Caco-2 (cell line): ENCODE measurements around the gene ALDH3B2. TPM values are rescaled to one million over a fixed set of nuclear protein-coding genes. Genes with fewer than 3 reads are reported as not detected.

Experiments used
- BruUV-seq: library from RNA; stranded (reverse); fragments of 400-500 nt; replicated peaks from 2 replicates; lab custom pipeline; 2021; lab: Mats Ljungman, UMichigan
- CTCF ChIA-PET: fragments of 300-600 bp; sonication (Branson Sonifier 250); formaldehyde crosslinking; loops from one replicate; lab custom pipeline; 2022; ENCODE audit warnings: antibody characterized with exemption; lab: Charles Lee
- POLR2A ChIA-PET: fragments of 300-600 bp; sonication (Branson Sonifier 250); formaldehyde crosslinking; loops from one replicate; lab custom pipeline; 2022; ENCODE audit warnings: antibody characterized with exemption; lab: Charles Lee
- DNase-seq, 2 experiments: peaks; one replicate each; pipeline versions ENCODE4 v3.0.0 to v3.0.0-alpha.2; 2020 to 2022
- H3K27me3 ChIP-seq: replicated peaks from 2 replicates; pipeline ENCODE4 v1.6.0; 2011; ENCODE audit warnings: low read length; ENCODE audit not compliant: control insufficient read depth, insufficient read depth
- H3K36me3 ChIP-seq: 2 replicates; pipeline ENCODE4 v1.5.1; 2011; ENCODE audit warnings: low read length; ENCODE audit not compliant: control insufficient read depth, insufficient read depth
- H3K4me1 ChIP-seq: fragments of 250-450 bp; sonication (Bioruptor Pico); 2 replicates; pipeline ENCODE4 v1.5.1; 2020; ENCODE audit warnings: mild to moderate bottlenecking
- H3K4me3 ChIP-seq: 2 replicates; pipeline ENCODE4 v1.5.1; 2011; ENCODE audit warnings: low read depth, mild to moderate bottlenecking, control low read depth, low read length
- H3K9me3 ChIP-seq: fragments of 250-450 bp; sonication (Bioruptor Pico); 2 replicates; pipeline ENCODE4 v1.5.1; 2020; ENCODE audit warnings: mild to moderate bottlenecking, moderate library complexity
- H3K27ac Mint-ChIP-seq: one replicate; pipeline ENCODE4 v1.8.0; 2022; ENCODE audit warnings: mixed read lengths; ENCODE audit not compliant: unreplicated experiment
- H3K27me3 Mint-ChIP-seq: one replicate; pipeline ENCODE4 v1.8.0; 2022; ENCODE audit warnings: mixed read lengths; ENCODE audit not compliant: insufficient read depth, unreplicated experiment
- H3K36me3 Mint-ChIP-seq: one replicate; pipeline ENCODE4 v1.8.0; 2022; ENCODE audit warnings: mild to moderate bottlenecking, mixed read lengths; ENCODE audit not compliant: insufficient read depth, unreplicated experiment
- H3K4me1 Mint-ChIP-seq: one replicate; pipeline ENCODE4 v1.8.0; 2022; ENCODE audit warnings: low read depth, mixed read lengths; ENCODE audit not compliant: unreplicated experiment
- H3K4me3 Mint-ChIP-seq: one replicate; pipeline ENCODE4 v1.8.0; 2022; ENCODE audit warnings: mild to moderate bottlenecking, moderate library complexity, mixed read lengths; ENCODE audit not compliant: unreplicated experiment
- H3K9me3 Mint-ChIP-seq: one replicate; pipeline ENCODE4 v1.8.0; 2022; ENCODE audit warnings: mixed read lengths; ENCODE audit not compliant: unreplicated experiment
- intact Hi-C: fragments of 100-400 bp; cut with micrococcal nuclease; formaldehyde crosslinking; loops from one replicate; pipeline ENCODE4 v1.10.0; 2022; ENCODE audit not compliant: unreplicated experiment
- total RNA-seq: library from RNA; stranded (reverse); gene quantifications from 2 replicates; pipeline ENCODE4 v1.2.3, GENCODE V29; 2022
- TF ChIP-seq, protein P1 (sequence below), 2 experiments: fragments of 200-600 bp in 1 of 2; IDR thresholded peaks; 1 replicate in 1 of 2; 2 replicates in 1 of 2; pipeline versions ENCODE4 v1.5.1 to v1.8.0; 2011 to 2022; ENCODE audit warnings: antibody characterized with exemption in 1 of 2, control low read depth in 1 of 2, inconsistent platforms in 1 of 2, low read depth in 1 of 2, low read length in 1 of 2, mild to moderate bottlenecking in 1 of 2, moderate library complexity in 1 of 2; ENCODE audit not compliant: insufficient read depth in 1 of 2, severe bottlenecking in 1 of 2, unreplicated experiment in 1 of 2

The ALDH3B2 gene
- total RNA-seq, 1 experiment from 2014 or later = 0.54 TPM

DNA sequence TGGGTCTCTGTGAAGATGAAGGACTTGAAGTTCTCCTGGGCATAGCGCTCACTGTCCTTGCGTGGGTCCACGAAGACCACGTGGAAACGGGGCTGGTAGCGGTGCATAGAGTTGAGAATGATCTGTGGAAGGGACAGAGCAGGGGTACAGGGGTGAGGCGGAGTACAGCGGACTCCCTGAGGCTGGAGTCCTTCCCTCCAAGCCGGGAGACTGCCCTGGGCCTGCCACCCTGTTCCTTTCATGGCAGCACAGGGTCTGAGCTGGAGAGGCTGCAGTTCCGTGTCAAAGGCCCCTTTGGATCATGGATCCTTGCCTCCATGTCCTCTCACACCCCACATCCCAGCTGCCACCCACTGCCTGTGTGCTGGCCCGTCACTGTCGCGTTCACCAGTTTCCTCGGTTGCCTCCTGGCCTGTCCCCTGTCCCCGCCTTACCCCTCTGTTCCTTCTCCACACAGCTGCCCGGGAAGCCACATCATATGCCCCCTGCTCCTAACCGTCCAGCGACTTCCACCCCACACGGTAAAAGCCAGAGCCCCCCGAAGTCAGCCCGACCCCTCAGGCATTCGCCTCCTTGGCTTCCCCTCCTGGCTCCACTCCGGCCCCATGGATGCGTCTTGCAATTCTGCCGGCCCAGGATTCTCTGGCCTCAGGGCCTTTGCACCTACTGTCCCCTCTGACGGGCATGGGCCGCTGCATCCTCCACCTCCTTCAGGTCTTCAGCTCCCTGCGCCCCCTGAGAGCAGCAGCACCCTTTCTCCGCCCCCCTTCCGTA, 41.3 kb downstream of the ALDH3B2 start:
- no peak overlapping the region for H3K27ac Mint-ChIP-seq

DNA sequence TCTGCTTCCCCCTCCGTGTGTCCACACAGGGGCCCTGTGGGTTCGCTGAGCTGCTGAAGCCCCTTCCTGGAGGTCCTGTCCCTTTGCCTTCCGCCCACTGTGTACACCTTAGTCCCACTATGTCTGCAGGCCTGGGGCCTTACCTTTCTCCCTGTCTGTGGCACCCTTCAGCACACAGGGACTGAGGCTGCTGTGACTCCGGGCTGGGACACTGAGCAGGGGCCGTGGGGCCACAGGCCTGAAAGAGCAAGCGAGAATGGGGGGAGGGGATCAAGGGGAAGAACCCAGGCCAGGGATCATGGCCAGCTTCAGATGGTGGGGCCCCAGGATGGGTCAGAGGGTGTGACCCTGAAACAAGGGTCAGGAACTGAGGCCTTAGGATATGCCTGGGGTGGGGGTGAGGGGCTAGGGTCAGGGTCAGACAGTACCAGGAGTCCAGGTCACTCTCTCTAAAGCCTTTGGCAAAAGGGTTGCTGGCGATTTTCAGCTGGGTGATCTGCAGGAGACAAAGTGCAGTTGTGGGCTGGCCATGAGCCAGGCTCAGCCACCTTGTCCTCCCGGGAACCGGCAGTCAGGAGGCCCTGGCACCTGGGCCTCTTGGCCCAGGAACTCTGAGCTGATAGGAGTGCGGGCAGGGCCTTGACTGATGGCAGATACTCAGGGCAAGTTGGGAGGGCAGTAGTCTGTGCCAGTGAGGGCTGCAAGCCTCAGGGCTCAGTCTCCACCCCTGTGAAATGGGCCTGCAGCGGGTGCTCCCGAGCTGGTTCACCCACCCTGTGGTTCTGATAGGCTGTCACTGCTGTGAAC, 42.0 kb downstream of the ALDH3B2 start:
- no peaks in the 10 kb centered on the region for H3K27me3 ChIP-seq
- CTCF ChIA-PET = no interaction called here
- Mint-ChIP-seq H3K27me3 (no peaks in the 10 kb centered on the region), H3K9me3 (no peaks in the 10 kb centered on the region), H3K4me1 (peaks cover 7% of the 10 kb centered on the region), H3K36me3 (peaks cover 26% of the 10 kb centered on the region), H3K27ac (no peak overlapping the region), H3K4me3 (peak overlapping the region; percentile 17)
- DNase-seq = peak in 1 of 2 experiments; percentile 51
- no peaks in the 10 kb centered on the region for H3K36me3 ChIP-seq
- intact Hi-C loops = no loop called here
- H3K9me3 ChIP-seq = no peaks in the 10 kb centered on the region
- H3K4me1 ChIP-seq = peaks cover 11% of the 10 kb centered on the region
- POLR2A ChIA-PET = interaction anchor here (0.5 kb wide), 1 partner anchor 1746 kb away, joined by 3 read pairs; no protein-coding TSS in a partner anchor
- BruUV-seq = no TSS peak
- TF ChIP-seq, protein P1, sequence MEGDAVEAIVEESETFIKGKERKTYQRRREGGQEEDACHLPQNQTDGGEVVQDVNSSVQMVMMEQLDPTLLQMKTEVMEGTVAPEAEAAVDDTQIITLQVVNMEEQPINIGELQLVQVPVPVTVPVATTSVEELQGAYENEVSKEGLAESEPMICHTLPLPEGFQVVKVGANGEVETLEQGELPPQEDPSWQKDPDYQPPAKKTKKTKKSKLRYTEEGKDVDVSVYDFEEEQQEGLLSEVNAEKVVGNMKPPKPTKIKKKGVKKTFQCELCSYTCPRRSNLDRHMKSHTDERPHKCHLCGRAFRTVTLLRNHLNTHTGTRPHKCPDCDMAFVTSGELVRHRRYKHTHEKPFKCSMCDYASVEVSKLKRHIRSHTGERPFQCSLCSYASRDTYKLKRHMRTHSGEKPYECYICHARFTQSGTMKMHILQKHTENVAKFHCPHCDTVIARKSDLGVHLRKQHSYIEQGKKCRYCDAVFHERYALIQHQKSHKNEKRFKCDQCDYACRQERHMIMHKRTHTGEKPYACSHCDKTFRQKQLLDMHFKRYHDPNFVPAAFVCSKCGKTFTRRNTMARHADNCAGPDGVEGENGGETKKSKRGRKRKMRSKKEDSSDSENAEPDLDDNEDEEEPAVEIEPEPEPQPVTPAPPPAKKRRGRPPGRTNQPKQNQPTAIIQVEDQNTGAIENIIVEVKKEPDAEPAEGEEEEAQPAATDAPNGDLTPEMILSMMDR (IDR thresholded peaks at IDR 0.05; ENCODE audit: insufficient read depth in 1 of 2, low read depth in 1 of 2, low read length in 1 of 2, severe bottlenecking in 1 of 2, unreplicated experiment in 1 of 2) = no peak
- no peak overlapping the region for H3K4me3 ChIP-seq

More for the DNA sequence above, 41.3 kb downstream of the ALDH3B2 start:
- Mint-ChIP-seq H3K36me3 (peaks cover 20% of the 10 kb centered on the region), H3K4me1 (peaks cover 7% of the 10 kb centered on the region), H3K9me3 (no peaks in the 10 kb centered on the region), H3K27me3 (no peaks in the 10 kb centered on the region), H3K4me3 (no peak overlapping the region)
- peaks cover 11% of the 10 kb centered on the region for H3K4me1 ChIP-seq
- BruUV-seq = no TSS peak
- no peak overlapping the region for H3K4me3 ChIP-seq
- intact Hi-C loops = no loop called here
- H3K36me3 ChIP-seq = no peaks in the 10 kb centered on the region
- peak in 1 of 2 experiments; percentile 46 for DNase-seq
- H3K9me3 ChIP-seq = no peaks in the 10 kb centered on the region
- CTCF ChIA-PET = interaction anchor here (1.0 kb wide), 1 partner anchor 18 kb away, joined by 5 read pairs; no protein-coding TSS in a partner anchor
- no peaks in the 10 kb centered on the region for H3K27me3 ChIP-seq
- TF ChIP-seq, protein P1 (IDR thresholded peaks at IDR 0.05; ENCODE audit: insufficient read depth in 1 of 2, low read depth in 1 of 2, low read length in 1 of 2, severe bottlenecking in 1 of 2, unreplicated experiment in 1 of 2) = no peak
- POLR2A ChIA-PET = interaction anchor here (0.5 kb wide), 1 partner anchor 1745 kb away, joined by 3 read pairs; no protein-coding TSS in a partner anchor

DNA sequence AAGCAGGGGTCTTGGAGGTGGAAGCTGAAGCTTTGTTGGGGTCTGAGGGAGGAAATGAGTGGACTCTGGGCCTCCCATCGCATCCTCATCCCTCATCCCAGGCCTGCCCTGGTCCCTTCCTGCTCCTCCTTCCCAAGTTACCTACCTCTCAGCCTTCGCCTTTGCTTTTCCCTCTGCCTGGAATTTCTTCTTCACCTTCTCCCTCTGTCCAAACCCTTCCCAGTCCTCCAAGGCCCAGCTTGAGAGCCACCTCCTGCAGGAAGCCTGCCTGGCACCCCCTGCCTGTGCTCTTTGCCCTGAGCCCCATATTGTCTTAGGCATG, 42.6 kb downstream of the ALDH3B2 start:
- CTCF ChIA-PET = no interaction called here
- H3K4me1 Mint-ChIP-seq = peaks cover 7% of the 10 kb centered on the region

More for the DNA sequence above, 42.6 kb downstream of the ALDH3B2 start:
- peaks cover 26% of the 10 kb centered on the region for H3K36me3 Mint-ChIP-seq
- no peak overlapping the region for H3K4me3 ChIP-seq
- no peaks in the 10 kb centered on the region for H3K27me3 Mint-ChIP-seq
- TF ChIP-seq, protein P1 (IDR thresholded peaks at IDR 0.05; ENCODE audit: insufficient read depth in 1 of 2, low read depth in 1 of 2, low read length in 1 of 2, severe bottlenecking in 1 of 2, unreplicated experiment in 1 of 2) = no peak
- H3K4me3 Mint-ChIP-seq = peak overlapping the region; percentile 17
- no peaks in the 10 kb centered on the region for H3K36me3 ChIP-seq
- H3K27me3 ChIP-seq = no peaks in the 10 kb centered on the region
- intact Hi-C loops = no loop called here
- H3K9me3 ChIP-seq = no peaks in the 10 kb centered on the region
- peaks cover 3% of the 10 kb centered on the region for H3K9me3 Mint-ChIP-seq
- POLR2A ChIA-PET = no interaction called here
- BruUV-seq = no TSS peak
- H3K27ac Mint-ChIP-seq = no peak overlapping the region
- no peak for DNase-seq
- H3K4me1 ChIP-seq = peaks cover 11% of the 10 kb centered on the region
